ENCODE data around the gene ARX. TPM values are rescaled to one million over a fixed set of nuclear protein-coding genes. Genes with fewer than 3 reads are reported as not detected.

The ARX gene
- total RNA-seq, 4 donors from 2014 or later, result 2.3 to 5.1 (median 3.5) TPM

DNA sequence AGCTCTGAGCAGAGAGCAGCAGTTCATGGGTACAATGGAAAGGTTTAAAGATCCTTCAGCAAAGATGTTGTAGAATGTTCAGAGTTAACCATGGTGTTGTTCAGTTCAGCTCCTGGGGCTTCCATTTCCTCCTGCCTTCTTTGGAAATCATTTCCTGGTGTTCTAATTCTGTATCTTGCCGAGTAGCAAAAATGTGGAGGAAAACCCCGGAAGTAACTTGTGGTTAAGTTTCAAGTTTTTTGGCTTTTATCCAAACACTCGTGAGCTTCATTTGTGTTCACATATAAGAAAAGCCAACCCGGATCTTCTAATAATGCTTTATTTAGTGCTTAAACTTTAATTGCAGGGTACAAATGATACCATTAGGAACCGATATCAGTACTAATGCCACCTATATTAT, 33.6 kb upstream of the ARX start:
- TF ChIP-seq, protein P1, sequence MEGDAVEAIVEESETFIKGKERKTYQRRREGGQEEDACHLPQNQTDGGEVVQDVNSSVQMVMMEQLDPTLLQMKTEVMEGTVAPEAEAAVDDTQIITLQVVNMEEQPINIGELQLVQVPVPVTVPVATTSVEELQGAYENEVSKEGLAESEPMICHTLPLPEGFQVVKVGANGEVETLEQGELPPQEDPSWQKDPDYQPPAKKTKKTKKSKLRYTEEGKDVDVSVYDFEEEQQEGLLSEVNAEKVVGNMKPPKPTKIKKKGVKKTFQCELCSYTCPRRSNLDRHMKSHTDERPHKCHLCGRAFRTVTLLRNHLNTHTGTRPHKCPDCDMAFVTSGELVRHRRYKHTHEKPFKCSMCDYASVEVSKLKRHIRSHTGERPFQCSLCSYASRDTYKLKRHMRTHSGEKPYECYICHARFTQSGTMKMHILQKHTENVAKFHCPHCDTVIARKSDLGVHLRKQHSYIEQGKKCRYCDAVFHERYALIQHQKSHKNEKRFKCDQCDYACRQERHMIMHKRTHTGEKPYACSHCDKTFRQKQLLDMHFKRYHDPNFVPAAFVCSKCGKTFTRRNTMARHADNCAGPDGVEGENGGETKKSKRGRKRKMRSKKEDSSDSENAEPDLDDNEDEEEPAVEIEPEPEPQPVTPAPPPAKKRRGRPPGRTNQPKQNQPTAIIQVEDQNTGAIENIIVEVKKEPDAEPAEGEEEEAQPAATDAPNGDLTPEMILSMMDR (IDR thresholded peaks at IDR 0.05 in 4 of 5, conservative IDR thresholded peaks at IDR 0.05 in 1 of 5), result no peak
- TF ChIP-seq POLR2A (IDR thresholded peaks at IDR 0.05), result no peak
- ATAC-seq (no peak), DNase-seq (no peak)
- H3K27ac ChIP-seq, result no peak overlapping the region
- no peaks in the 10 kb centered on the region for H3K36me3 ChIP-seq
- H3K4me3 ChIP-seq, result no peak overlapping the region
- no peaks in the 10 kb centered on the region for H3K4me1 ChIP-seq
- intact Hi-C loops (cut with DNase I; ENCODE audit: low total_unique reads) (no loop called here), in situ Hi-C loops (cut with MboI; ENCODE audit: low sequenced_read_pairs in 4 of 4) (no loop called here)
- H3K9me3 ChIP-seq, result no peaks in the 10 kb centered on the region
- H3K27me3 ChIP-seq, result no peaks in the 10 kb centered on the region

DNA sequence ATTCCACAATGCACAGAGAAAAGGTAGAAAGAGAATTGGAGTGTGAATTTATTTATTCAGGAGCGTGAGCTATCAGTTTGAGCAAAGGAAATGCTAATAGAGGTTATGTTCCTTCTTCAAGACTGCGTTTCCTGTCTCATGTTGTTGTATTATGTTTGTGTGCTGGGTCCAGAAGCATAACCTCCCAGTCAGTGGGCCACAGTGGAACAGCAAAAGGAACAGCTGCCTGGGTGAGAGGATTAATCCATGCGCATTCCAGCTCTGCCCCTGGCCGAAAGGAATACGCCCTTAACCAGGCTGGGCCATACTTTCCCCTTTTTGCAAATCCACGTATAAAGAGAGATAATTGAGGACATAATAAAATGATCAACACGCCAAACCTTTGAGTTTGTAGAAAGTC, 32.4 kb upstream of the ARX start:
- Histone ChIP-seq H3K36me3 (no peaks in the 10 kb centered on the region), H3K9me3 (no peaks in the 10 kb centered on the region), H3K4me3 (no peak overlapping the region), H3K27me3 (no peaks in the 10 kb centered on the region), H3K4me1 (no peaks in the 10 kb centered on the region), H3K27ac (no peak overlapping the region)
- in situ Hi-C loops (cut with MboI; ENCODE audit: low sequenced_read_pairs in 4 of 4), result no loop called here
- TF ChIP-seq POLR2A (IDR thresholded peaks at IDR 0.05), result no peak
- TF ChIP-seq, protein P1 (IDR thresholded peaks at IDR 0.05 in 4 of 5, conservative IDR thresholded peaks at IDR 0.05 in 1 of 5), result no peak
- DNase-seq, result no peak
- intact Hi-C loops (cut with DNase I; ENCODE audit: low total_unique reads), result no loop called here
- ATAC-seq, result no peak

DNA sequence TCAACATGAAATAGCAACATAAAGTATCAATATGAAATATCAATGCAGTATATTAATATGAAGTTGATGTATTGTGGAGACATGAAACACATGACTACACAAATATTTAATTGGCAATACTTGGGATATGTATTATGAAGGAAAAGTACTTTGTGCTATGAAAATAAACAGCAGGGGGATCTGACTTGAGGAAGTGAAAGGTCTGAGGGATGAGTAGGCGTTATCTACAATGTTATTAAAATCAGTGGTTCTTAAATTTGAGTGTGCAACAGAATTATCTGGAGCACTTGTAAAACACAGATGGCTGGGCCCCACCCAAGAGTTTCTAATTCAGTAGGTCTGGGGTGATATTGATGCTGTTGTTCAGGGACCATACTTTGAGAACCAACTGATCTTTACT, 27.4 kb upstream of the ARX start:
- H3K27me3 ChIP-seq, result no peaks in the 10 kb centered on the region
- H3K36me3 ChIP-seq, result no peaks in the 10 kb centered on the region
- intact Hi-C loops (cut with DNase I; ENCODE audit: low total_unique reads) (no loop called here), in situ Hi-C loops (cut with MboI; ENCODE audit: low sequenced_read_pairs in 4 of 4) (no loop called here)
- no peak overlapping the region for H3K27ac ChIP-seq
- DNase-seq, result no peak
- no peak for ATAC-seq
- no peaks in the 10 kb centered on the region for H3K4me1 ChIP-seq
- H3K9me3 ChIP-seq, result no peaks in the 10 kb centered on the region
- TF ChIP-seq, protein P1 (IDR thresholded peaks at IDR 0.05 in 4 of 5, conservative IDR thresholded peaks at IDR 0.05 in 1 of 5), result no peak
- no peak for TF ChIP-seq POLR2A (IDR thresholded peaks at IDR 0.05)
- H3K4me3 ChIP-seq, result no peak overlapping the region

DNA sequence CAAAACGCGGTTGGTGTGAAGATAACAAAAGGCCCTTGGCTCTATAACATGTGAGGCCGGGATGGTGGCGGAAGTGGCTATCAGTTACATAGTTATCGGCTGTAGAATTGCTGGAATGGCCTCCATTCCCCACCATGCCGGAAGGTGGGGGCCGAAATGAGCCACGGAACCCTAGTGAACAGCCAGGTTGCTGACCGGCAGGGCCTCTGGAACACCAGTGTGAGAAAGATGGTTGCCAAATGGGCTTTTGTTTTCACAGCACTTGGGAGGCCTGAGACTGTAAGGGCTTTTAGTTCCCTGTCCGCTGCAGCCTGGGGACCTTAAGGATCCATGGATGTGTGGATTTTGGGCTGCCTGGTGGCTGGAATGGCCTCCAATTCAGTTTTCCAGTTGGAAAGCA, 23.3 kb upstream of the ARX start:
- no peak for DNase-seq
- ATAC-seq, result no peak
- intact Hi-C loops (cut with DNase I; ENCODE audit: low total_unique reads), result no loop called here
- H3K27ac ChIP-seq, result no peak overlapping the region
- no peak overlapping the region for H3K4me3 ChIP-seq
- no peaks in the 10 kb centered on the region for H3K9me3 ChIP-seq
- no peaks in the 10 kb centered on the region for H3K4me1 ChIP-seq
- in situ Hi-C loops (cut with MboI; ENCODE audit: low sequenced_read_pairs in 4 of 4), result no loop called here
- H3K27me3 ChIP-seq, result no peaks in the 10 kb centered on the region
- TF ChIP-seq, protein P1 (IDR thresholded peaks at IDR 0.05 in 4 of 5, conservative IDR thresholded peaks at IDR 0.05 in 1 of 5), result no peak
- no peak for TF ChIP-seq POLR2A (IDR thresholded peaks at IDR 0.05)
- no peaks in the 10 kb centered on the region for H3K36me3 ChIP-seq

DNA sequence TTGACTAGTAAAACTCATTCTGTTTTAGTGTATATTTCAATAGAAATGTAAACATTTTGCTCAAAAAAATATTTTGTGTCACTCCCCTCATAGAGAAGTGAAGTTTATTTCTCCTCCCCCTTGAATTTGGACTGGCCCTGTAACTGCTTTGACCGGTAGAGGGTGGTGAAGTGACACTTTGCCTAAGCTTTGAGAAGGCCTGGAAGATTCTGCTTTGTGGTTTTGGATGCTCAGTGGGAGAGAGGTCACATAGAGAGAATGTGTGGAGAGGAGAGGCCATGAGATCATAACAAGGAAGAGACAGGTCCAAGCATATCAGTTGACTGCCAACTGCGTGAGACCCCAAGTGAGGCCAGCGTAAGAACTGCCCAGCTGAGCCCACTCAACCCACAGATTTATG, 19.1 kb upstream of the ARX start:
- Histone ChIP-seq H3K4me3 (no peak overlapping the region), H3K9me3 (no peaks in the 10 kb centered on the region), H3K27me3 (no peaks in the 10 kb centered on the region), H3K4me1 (no peaks in the 10 kb centered on the region), H3K27ac (no peak overlapping the region), H3K36me3 (no peaks in the 10 kb centered on the region)
- no peak for DNase-seq
- TF ChIP-seq, protein P1 (IDR thresholded peaks at IDR 0.05 in 4 of 5, conservative IDR thresholded peaks at IDR 0.05 in 1 of 5), result no peak
- no peak for TF ChIP-seq POLR2A (IDR thresholded peaks at IDR 0.05)
- in situ Hi-C loops (cut with MboI; ENCODE audit: low sequenced_read_pairs in 4 of 4), result no loop called here
- intact Hi-C loops (cut with DNase I; ENCODE audit: low total_unique reads), result no loop called here
- no peak for ATAC-seq

All from gastrocnemius medialis (tissue), 4 donors.